ENCODE measurements around the gene DR1.
"Not testable (repeated sequence)": the region's sequence is repeated elsewhere in the genome, so short reads cannot be mapped to it uniquely, and the experiment has no call there.

The DR1 gene

GRCh38 chr1:93344484-93344883 is 1.2 kb upstream of the DR1 start:
- no peak for DNase-seq

DNA sequence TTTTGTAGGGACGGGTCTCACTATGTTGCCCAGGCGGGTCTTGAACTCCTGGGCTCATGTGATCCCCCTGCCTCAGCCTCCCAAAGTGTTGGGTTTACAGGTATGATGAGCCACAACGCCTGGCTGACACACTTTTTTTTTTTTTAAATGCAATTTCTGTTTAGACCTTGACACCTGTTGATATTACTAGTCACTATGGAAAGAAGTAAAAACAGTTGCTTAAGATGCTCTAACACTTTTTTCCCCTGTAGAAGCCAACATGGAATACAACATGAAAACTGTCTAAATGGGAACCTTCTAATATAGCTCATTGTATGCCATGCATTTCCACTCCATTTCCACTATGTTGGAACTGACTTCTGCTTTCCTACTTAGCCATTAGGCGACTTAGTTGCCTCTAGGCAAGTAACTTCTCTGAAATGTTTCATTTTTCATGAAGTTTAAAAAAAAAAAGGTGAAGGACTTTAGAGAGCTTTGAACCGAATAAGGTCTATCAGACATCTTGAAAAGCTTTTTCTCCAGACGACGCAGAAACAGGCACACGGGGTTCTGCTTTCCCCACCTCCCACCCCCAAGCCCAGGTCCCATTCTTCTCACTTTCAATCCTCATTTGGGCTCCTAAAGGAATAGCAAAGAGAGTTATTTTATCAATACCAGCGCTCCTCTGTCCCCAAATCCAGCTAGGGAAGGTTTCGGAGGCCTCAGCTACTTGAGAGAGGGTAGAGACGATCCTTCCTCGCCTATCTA is 648 bp upstream of the DR1 start:
- DNase-seq: no peak

GRCh38 chr1:93346421-93346993 is 800 bp downstream of the DR1 start:
- no peak for DNase-seq

DNA sequence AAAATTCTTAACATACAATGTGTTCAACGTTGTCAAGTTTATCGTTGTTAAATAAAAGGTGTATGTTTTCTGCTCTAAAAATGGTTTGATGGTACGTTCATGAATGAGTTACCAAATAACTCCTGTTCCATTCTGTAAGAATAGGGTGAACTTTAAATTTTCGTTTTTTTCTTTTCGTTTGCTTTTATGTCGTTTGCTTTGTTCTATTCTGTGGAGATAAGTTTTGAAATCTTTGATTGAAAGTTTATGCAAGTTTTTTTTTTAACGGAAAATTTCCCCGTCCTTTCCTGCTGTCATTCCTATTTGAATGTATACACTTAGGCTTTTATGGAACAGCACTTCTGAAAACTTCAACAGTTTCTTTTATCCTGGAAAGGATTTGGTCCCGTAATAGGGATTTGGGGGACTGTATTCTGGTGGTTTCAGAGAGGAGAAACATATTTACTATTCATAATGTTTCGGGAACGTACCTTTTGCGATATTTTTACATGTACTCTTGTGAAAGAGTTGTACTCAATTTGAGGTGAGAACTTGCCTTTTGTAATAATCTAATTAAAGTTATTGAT is 1.7 kb downstream of the DR1 start:
- DNase-seq: no peak

DNA sequence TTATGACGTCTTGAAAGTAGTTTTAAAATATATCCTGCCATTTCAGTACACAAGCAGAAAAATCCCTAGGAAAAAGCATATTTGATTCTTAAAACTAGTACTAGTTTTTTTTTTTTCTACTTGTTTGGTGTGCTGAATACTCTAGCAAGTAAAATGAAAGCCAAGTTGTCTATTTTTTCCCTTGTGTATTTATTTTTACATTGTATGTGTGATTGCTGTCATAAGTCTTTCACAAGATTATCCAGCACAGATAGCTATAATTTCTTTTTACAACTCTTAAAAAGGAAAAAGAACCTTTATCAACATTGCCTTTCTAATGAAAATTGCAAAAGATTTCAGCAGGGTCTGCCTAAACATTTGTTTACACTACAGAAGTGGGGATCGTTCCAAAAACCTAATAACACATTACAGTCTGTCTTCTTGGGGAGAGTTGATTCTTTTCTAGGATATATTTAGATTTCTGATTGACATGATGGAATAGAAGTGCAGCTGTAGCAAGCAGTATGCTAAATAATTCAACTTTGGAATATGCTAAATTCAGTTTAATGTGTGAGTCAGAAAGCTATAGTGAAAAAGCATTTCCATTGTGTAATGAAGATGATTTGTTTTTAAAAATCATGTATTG is 2.5 kb downstream of the DR1 start:
- DNase-seq: no peak

DNA sequence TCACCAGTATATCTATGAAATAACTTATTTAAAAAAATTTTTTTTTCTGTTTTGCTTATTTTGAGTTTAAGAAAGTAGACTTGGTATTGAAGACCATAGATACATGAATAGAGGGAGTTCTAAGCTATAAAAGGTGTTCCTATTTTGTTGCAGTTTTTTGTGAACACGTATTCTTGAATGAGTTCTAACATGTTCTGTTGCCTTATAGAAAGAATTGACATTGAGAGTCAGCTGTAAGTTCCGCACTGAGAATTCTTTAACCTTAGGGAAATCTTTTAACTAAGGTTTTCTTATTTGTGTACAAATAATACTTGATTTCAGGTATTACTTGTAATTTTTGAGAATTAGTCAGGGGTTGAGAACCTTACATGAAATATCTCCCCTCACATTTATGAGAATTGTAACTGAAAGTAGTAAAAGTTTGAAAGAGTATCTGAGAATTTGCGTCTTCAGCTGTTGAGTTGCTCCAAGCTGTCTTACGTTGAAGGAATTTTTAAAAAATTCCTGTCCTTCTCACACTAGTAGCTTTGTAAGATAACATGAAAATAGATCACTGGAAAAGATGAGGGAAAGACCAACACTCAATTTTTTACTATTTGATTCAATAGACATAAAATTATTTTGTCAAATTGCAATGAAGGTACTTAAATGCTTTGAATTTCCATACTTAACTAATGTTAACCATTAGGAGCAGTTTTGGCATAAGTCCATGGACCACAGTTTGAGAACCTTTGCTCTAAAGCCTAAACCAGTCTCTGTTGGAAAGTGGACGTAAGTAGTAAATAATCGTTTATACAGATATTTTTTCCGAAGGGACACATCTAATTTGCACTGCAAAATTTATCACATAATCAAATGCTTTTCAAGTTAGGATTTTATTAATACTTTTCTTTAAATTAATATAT is 3.8 kb downstream of the DR1 start:
- no peak for DNase-seq

GRCh38 chr1:93350322-93350721 is 4.6 kb downstream of the DR1 start:
- no peak for DNase-seq

- no peak for DNase-seq
Observed at GRCh38 chr1:93350875-93351274, 5.2 kb downstream of the DR1 start.

DNA sequence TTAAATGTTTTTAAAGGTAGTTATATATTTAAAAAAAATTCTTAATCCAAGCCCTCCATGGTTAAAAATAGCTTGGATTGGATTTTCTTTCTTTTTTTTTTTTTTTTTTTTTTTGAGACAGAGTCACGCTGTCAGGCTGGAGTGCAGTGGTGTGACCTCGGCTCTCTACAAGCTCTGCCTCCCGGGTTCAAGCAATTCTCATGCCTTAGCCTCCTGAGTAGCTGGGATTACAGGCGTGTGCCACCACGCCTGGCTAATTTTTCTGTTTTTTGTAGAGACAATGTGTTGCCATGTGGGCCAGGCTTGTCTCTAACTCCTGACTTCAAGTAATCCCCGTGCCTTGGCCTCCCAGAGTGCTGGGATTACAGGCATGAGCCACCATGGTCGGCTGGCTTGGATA is 5.6 kb downstream of the DR1 start:
- DNase-seq: not testable (repeated sequence)

- DNase-seq: no peak
Observed at GRCh38 chr1:93352376-93352775, 6.7 kb downstream of the DR1 start.

- DNase-seq: no peak
Observed at GRCh38 chr1:93353286-93353685, 7.6 kb downstream of the DR1 start.

- DNase-seq: no peak
Observed at GRCh38 chr1:93354749-93355148, 9.0 kb downstream of the DR1 start.

GRCh38 chr1:93357242-93357641 is 11.5 kb downstream of the DR1 start:
- no peak for DNase-seq

GRCh38 chr1:93358293-93358692 is 12.6 kb downstream of the DR1 start:
- DNase-seq: no peak

DNA sequence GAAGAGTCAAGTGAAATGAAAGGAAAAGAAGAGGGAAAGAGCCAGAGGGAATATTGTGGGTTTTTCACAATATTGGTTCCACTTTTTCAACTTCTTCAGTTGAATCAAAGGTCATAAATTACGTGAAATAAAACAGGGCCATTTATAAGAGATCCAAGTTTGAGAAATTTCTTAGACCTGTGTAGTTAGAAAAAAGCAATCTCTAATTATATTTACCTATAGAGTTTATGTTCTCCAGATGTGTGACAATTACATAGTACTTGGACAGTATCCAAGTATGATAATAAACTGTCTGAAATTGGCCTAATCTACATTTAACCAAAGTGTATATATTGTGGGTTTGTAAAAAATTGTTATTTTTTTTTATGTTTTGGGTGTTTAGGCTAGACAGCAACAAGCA is 14.4 kb downstream of the DR1 start:
- DNase-seq: no peak

- DNase-seq: no peak
Observed at GRCh38 chr1:93362237-93362636, 16.5 kb downstream of the DR1 start.

DNA sequence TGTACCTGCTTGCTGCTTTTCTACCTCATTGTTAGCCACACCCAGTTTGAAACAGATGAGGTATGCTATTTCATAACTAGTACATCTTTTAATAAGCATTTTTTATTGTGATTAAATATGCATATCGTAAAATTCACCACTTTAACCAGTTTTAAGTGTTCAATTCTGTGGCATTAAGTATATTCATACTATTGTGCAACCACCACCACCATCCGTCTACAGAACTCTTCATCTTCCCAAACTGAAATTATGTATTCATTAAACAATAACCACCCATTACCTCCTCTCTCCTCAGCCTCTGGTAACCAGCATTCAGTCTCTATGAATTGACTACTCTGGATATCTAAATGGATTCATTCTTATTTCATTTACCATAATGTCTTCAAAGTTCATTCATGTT is 20.1 kb downstream of the DR1 start:
- DNase-seq: no peak

GRCh38 chr1:93369734-93370133 is 24.0 kb downstream of the DR1 start:
- no peak for DNase-seq

DNA sequence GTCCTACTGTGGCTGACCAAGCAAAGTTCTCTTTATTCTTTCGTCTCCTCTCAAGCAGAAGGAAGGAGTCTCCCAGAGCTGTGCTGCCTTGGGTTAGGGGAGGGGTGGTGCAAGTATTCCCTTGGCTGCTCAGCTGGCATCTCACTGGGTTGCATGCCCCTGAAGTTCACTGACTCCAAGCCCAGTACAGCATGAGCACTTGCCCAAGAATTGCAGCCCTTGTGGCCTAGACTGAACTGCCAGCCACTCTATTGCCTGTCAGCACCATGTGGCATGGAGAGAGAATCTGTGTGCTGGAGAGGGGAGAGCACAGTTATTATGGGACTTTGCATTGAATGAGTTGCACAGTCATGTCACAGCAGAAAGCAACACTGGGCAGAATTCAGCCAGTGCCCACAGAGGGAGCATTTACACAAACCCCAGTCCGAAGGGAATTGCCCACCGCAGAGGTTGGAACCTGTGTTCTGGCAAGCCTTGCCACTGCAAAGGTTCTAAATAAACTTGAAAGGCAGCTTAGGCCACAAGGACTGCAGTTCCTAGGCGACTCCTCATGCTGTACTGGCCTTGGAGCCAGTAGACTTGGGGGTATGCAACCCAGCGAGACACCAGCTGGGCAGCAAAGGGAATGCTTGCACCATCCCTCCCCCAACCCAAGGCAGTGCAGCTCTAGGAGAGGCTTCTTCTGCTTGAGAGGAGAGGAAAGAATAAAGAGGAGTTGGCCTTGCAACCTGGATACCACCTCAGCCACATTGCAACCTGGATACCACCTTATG is 28.8 kb downstream of the DR1 start:
- DNase-seq: no peak

DNA sequence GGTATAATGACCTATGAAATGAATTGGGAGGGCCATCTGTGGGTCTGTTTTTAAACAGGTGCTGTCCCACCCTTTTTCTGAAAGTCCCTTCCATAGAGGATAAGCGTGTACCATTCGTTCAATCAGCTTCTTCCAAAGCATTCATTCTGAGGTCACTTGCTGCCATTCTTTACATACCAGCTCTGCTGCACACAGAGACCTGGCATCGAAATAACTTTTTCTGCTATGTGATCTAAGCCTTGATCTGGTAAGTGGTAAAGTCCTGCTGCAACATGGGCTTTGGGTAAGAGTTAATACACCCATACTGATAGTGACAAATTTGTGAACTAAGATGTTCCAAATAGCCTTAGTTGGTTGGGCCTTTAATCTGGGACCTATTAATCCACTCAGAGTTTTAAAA is 38.9 kb downstream of the DR1 start:
- no peak for DNase-seq

- not testable (repeated sequence) for DNase-seq
Observed at GRCh38 chr1:93386268-93386667, 40.6 kb downstream of the DR1 start.

DNA sequence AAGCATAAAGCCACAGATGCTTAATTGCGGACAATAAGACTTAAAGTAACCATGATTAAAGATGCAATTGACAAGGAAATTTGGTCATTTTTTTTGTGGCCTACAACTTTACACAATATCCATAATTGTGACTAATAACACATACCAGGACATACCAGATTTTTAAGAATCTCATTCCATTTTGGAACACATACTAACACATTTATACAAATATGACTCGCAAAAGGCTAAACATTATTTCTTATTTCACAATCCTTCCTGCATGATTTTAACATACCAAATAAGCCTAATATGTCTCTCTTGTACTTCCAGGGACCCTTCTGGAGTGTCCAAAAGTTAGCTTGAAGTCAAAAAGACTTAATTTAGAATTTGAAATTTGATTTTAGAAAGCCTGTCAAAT is 48.8 kb downstream of the DR1 start:
- no peak for DNase-seq

Data from COR-L47 (cell line).